ENCODE data around the gene ZMYND8.
A peak's percentile ranks its signal among the peaks of the same experiment; 100 is the strongest.

The ZMYND8 gene

GRCh38 chr20:47317127-47317895, 39.2 kb downstream of the ZMYND8 start:
- DNase-seq (ENCODE audit: low read depth) = peak; percentile 98
- no peak overlapping the region for H3K4me3 ChIP-seq (ENCODE audit: low read depth, low read length)
- TF ChIP-seq CTCF (conservative IDR thresholded peaks at IDR 0.05; ENCODE audit: low read depth, low read length) = no peak

- no peak for DNase-seq (ENCODE audit: low read depth)
- H3K4me3 ChIP-seq (ENCODE audit: low read depth, low read length) = no peak overlapping the region
- TF ChIP-seq CTCF (conservative IDR thresholded peaks at IDR 0.05; ENCODE audit: low read depth, low read length) = no peak
Observed at GRCh38 chr20:47316776-47317126, 39.7 kb downstream of the ZMYND8 start.

- no peak for TF ChIP-seq CTCF (conservative IDR thresholded peaks at IDR 0.05; ENCODE audit: low read depth, low read length)
- peak; percentile 83 for DNase-seq (ENCODE audit: low read depth)
- H3K4me3 ChIP-seq (ENCODE audit: low read depth, low read length) = no peak overlapping the region
Observed at GRCh38 chr20:47315339-47316056, 41.0 kb downstream of the ZMYND8 start.

GRCh38 chr20:47314647-47315338, 41.7 kb downstream of the ZMYND8 start:
- no peak for TF ChIP-seq CTCF (conservative IDR thresholded peaks at IDR 0.05; ENCODE audit: low read depth, low read length)
- no peak for DNase-seq (ENCODE audit: low read depth)
- no peak overlapping the region for H3K4me3 ChIP-seq (ENCODE audit: low read depth, low read length)

GRCh38 chr20:47311967-47312681, 44.4 kb downstream of the ZMYND8 start:
- DNase-seq (ENCODE audit: low read depth) = no peak
- H3K4me3 ChIP-seq (ENCODE audit: low read depth, low read length) = no peak overlapping the region
- peak; percentile 32 for TF ChIP-seq CTCF (conservative IDR thresholded peaks at IDR 0.05; ENCODE audit: low read depth, low read length)

- no peak overlapping the region for H3K4me3 ChIP-seq (ENCODE audit: low read depth, low read length)
- no peak for TF ChIP-seq CTCF (conservative IDR thresholded peaks at IDR 0.05; ENCODE audit: low read depth, low read length)
- no peak for DNase-seq (ENCODE audit: low read depth)
Observed at GRCh38 chr20:47311211-47311610, 45.3 kb downstream of the ZMYND8 start.

Data from choroid plexus epithelial cell (primary cell).